CD14-positive monocyte (primary cell): ENCODE results near the gene CLECL1. TPM values are rescaled to one million over a fixed set of nuclear protein-coding genes. Genes with fewer than 3 reads are reported as not detected.

Experiments used
- DNase-seq, 3 donors: peaks; one replicate each; pipeline ENCODE4 v3.0.0-alpha.2; 2011 to 2022
- H2AFZ ChIP-seq: 2 replicates; pipeline ENCODE4 v1.6.0; 2012; ENCODE audit warnings: mild to moderate bottlenecking, low read depth, low read length, inconsistent platforms; ENCODE audit not compliant: insufficient read depth, poor library complexity, severe bottlenecking
- H3K27ac ChIP-seq, 2 donors: 1 replicate in 1 of 2; 2 replicates in 1 of 2; pipeline ENCODE4 v1.5.1; 2012 to 2013; ENCODE audit warnings: low read length in 2 of 2, control low read depth in 1 of 2, inconsistent platforms in 1 of 2, low read depth in 1 of 2, mild to moderate bottlenecking in 1 of 2
- H3K27me3 ChIP-seq, 2 donors: one replicate each; pipeline versions ENCODE4 v1.6.0 to v1.6.1; 2011 to 2013; ENCODE audit warnings: low read length in 2 of 2; ENCODE audit not compliant: control insufficient read depth in 2 of 2, insufficient read depth in 2 of 2
- H3K36me3 ChIP-seq, 2 donors: replicated peaks in 1 of 2; 1 replicate in 1 of 2; 2 replicates in 1 of 2; pipeline versions ENCODE4 v1.5.1 to v1.6.1; 2012 to 2013; ENCODE audit warnings: low read length in 2 of 2, control low read depth in 1 of 2, inconsistent platforms in 1 of 2, mild to moderate bottlenecking in 1 of 2; ENCODE audit not compliant: insufficient read depth in 2 of 2, control insufficient read depth in 1 of 2
- H3K4me1 ChIP-seq, 2 donors: 1 replicate in 1 of 2; 2 replicates in 1 of 2; pipeline versions ENCODE4 v1.5.1 to v1.6.1; 2012 to 2013; ENCODE audit warnings: low read length in 2 of 2, control low read depth in 1 of 2, inconsistent platforms in 1 of 2, mild to moderate bottlenecking in 1 of 2, moderate library complexity in 1 of 2; ENCODE audit not compliant: insufficient read depth in 2 of 2, control insufficient read depth in 1 of 2
- H3K4me2 ChIP-seq: replicated peaks from 2 replicates; pipeline ENCODE3; 2012; ENCODE audit warnings: low read length, moderate library complexity, mild to moderate bottlenecking; ENCODE audit not compliant: poor library complexity, severe bottlenecking; ENCODE audit errors: extremely low read depth
- H3K4me3 ChIP-seq, 3 experiments: fragments of 200-600 bp in 1 of 3; sonication (generic) in 1 of 3; replicated peaks in 1 of 3; 1 replicate in 2 of 3; 2 replicates in 1 of 3; pipeline ENCODE4 v1.5.1; 2011 to 2013; ENCODE audit warnings: low read length in 3 of 3, mild to moderate bottlenecking in 3 of 3, control low read depth in 2 of 3, low read depth in 2 of 3, inconsistent platforms in 1 of 3, moderate library complexity in 1 of 3
- H3K79me2 ChIP-seq: 2 replicates; pipeline ENCODE4 v1.6.0; 2012; ENCODE audit warnings: mild to moderate bottlenecking, control low read depth, inconsistent platforms, low read length, moderate library complexity; ENCODE audit not compliant: insufficient read depth
- H3K9ac ChIP-seq: 2 replicates; pipeline ENCODE4 v1.6.0; 2017; ENCODE audit warnings: low read length, mild to moderate bottlenecking; ENCODE audit not compliant: insufficient read depth, poor library complexity, severe bottlenecking
- H3K9me3 ChIP-seq, 2 donors: replicated peaks in 1 of 2; 1 replicate in 1 of 2; 2 replicates in 1 of 2; pipeline versions ENCODE4 v1.5.1 to v1.6.1; 2012 to 2013; ENCODE audit warnings: low read length in 2 of 2, control low read depth in 1 of 2; ENCODE audit not compliant: control insufficient read depth in 1 of 2, insufficient read depth in 1 of 2
- H4K20me1 ChIP-seq: 2 replicates; pipeline ENCODE4 v1.6.0; 2012; ENCODE audit warnings: mild to moderate bottlenecking, low read length, control low read depth, moderate library complexity; ENCODE audit not compliant: insufficient read depth
- H3K27ac Mint-ChIP-seq, 7 donors: one replicate each; pipeline ENCODE4 v1.8.0; 2020; ENCODE audit warnings: mild to moderate bottlenecking in 7 of 7, mixed read lengths in 7 of 7, moderate library complexity in 6 of 7, inconsistent platforms in 2 of 7
- H3K27me3 Mint-ChIP-seq, 3 donors: one replicate each; pipeline ENCODE4 v1.8.0; 2021 to 2022; ENCODE audit warnings: low read depth in 3 of 3, mild to moderate bottlenecking in 3 of 3, mixed read lengths in 3 of 3, moderate library complexity in 3 of 3, inconsistent platforms in 1 of 3
- H3K36me3 Mint-ChIP-seq, 2 donors: one replicate each; pipeline ENCODE4 v1.8.0; 2020; ENCODE audit warnings: mixed read lengths in 2 of 2, inconsistent platforms in 1 of 2, mild to moderate bottlenecking in 1 of 2
- H3K4me1 Mint-ChIP-seq: one replicate; pipeline ENCODE4 v1.8.0; 2020; ENCODE audit warnings: mild to moderate bottlenecking, mixed read lengths
- H3K4me3 Mint-ChIP-seq, 2 donors: one replicate each; pipeline ENCODE4 v1.8.0; 2020; ENCODE audit warnings: mild to moderate bottlenecking in 2 of 2, mixed read lengths in 2 of 2, moderate library complexity in 1 of 2
- H3K9me3 Mint-ChIP-seq, 7 donors: one replicate each; pipeline ENCODE4 v1.8.0; 2020 to 2022; ENCODE audit warnings: mixed read lengths in 7 of 7, mild to moderate bottlenecking in 6 of 7, moderate library complexity in 6 of 7, inconsistent platforms in 2 of 7
- CTCF ChIP-seq: fragments of 200-600 bp; IDR thresholded peaks from one replicate; pipeline ENCODE4 v1.8.0; 2022; ENCODE audit warnings: antibody characterized with exemption, mild to moderate bottlenecking
- WGBS: methylation state at CpG from one replicate; pipeline ENCODE4 v1.1.5; 2013; ENCODE audit warnings: missing lambda C conversion rate; ENCODE audit not compliant: insufficient coverage; 5-methylcytosine and 5-hydroxymethylcytosine counted together
- intact Hi-C, 2 donors: fragments of 100-400 bp; cut with micrococcal nuclease; formaldehyde crosslinking; loops; one replicate each; pipeline versions ENCODE4 v1.15.0 to v1.15.1; 2023
- polyA plus RNA-seq, 3 donors: library from polyadenylated mRNA; depleted of rRNA in 1 of 3; unstranded in 2 of 3; stranded (reverse) in 1 of 3; fragments of 300-500 nt in 2 of 3; fragments of >200 nt in 1 of 3; fragmentation: Illumina TruSeq in 2 of 3; gene quantifications; 1 replicate in 2 of 3; 2 replicates in 1 of 3; pipeline ENCODE4 v1.2.3, GENCODE V29; 2012 to 2021

The CLECL1 gene
- polyA plus RNA-seq, 3 donors: 7.6 to 20.6 (median 11.4) TPM

GRCh38 chr12:9724023-9724422, 8.9 kb downstream of the CLECL1 start:
- peak overlapping the region in 1 of 7 donors; percentile 61 for H3K27ac Mint-ChIP-seq
- Histone ChIP-seq H3K27me3 (no peaks in the 10 kb centered on the region), H3K4me1 (peaks cover 29 to 51% of the 10 kb centered on the region in 2 donors)

GRCh38 chr12:9721394-9722092, 11.4 kb downstream of the CLECL1 start:
- TF ChIP-seq CTCF: no peak
- H3K4me1 ChIP-seq: peaks cover 29 to 51% of the 10 kb centered on the region in 2 donors
- H3K27ac ChIP-seq: peak overlapping the region in 1 of 2 donors; percentile 77
- no peak overlapping the region for H2AFZ ChIP-seq
- H3K4me2 ChIP-seq: peak overlapping the region; percentile 59
- H3K9me3 Mint-ChIP-seq: no peaks in the 10 kb centered on the region
- no peaks in the 10 kb centered on the region for H3K27me3 ChIP-seq
- H3K4me3 Mint-ChIP-seq: peak overlapping the region; percentile 7 to 67
- intact Hi-C loops: no loop called here
- H3K4me3 ChIP-seq: peak overlapping the region in 2 of 3 experiments; percentile 12 to 45
- no peaks in the 10 kb centered on the region for H4K20me1 ChIP-seq
- H3K27me3 Mint-ChIP-seq: no peaks in the 10 kb centered on the region
- H3K9ac ChIP-seq: no peak overlapping the region
- 0% methylated on average over 1 of the region's 5 CpGs for WGBS
- no peaks in the 10 kb centered on the region for H3K9me3 ChIP-seq
- peak overlapping the region; percentile 79 to 93 (median 86) for H3K27ac Mint-ChIP-seq
- peak; percentile 47 to 72 (median 55) for DNase-seq
- H3K4me1 Mint-ChIP-seq: peaks cover 33% of the 10 kb centered on the region
- no peaks in the 10 kb centered on the region for H3K36me3 ChIP-seq
- H3K36me3 Mint-ChIP-seq: peaks cover 2% of the 10 kb centered on the region in 2 donors
- H3K79me2 ChIP-seq: peaks cover 26% of the 10 kb centered on the region

More at GRCh38 chr12:9724023-9724422, 8.9 kb downstream of the CLECL1 start:
- no peak for DNase-seq
- Histone ChIP-seq H3K4me3 (no peak overlapping the region), H3K36me3 (no peaks in the 10 kb centered on the region), H3K4me2 (no peak overlapping the region), H4K20me1 (no peaks in the 10 kb centered on the region), H3K27ac (no peak overlapping the region), H2AFZ (no peak overlapping the region), H3K9me3 (no peaks in the 10 kb centered on the region), H3K9ac (no peak overlapping the region), H3K79me2 (peaks cover 46% of the 10 kb centered on the region)
- WGBS: no CpG with 5 or more reads among the region's 1 CpG
- no peak for TF ChIP-seq CTCF
- Mint-ChIP-seq H3K36me3 (peaks cover 2% of the 10 kb centered on the region in 2 donors), H3K27me3 (no peaks in the 10 kb centered on the region), H3K4me1 (peaks cover 28% of the 10 kb centered on the region), H3K4me3 (no peak overlapping the region), H3K9me3 (no peaks in the 10 kb centered on the region)
- intact Hi-C loops: no loop called here
